ENCODE measurements around the gene CDT1.

Gene CDT1

GRCh38 chr16:88803264-88803987, at the start of gene CDT1:
Gene CDT1 (plus strand): TSS chr16:88803789. CDS start chr16:88803832, 43 bp downstream.
- DNase-seq (ENCODE audit: low spot score): peak; percentile 94

DNA sequence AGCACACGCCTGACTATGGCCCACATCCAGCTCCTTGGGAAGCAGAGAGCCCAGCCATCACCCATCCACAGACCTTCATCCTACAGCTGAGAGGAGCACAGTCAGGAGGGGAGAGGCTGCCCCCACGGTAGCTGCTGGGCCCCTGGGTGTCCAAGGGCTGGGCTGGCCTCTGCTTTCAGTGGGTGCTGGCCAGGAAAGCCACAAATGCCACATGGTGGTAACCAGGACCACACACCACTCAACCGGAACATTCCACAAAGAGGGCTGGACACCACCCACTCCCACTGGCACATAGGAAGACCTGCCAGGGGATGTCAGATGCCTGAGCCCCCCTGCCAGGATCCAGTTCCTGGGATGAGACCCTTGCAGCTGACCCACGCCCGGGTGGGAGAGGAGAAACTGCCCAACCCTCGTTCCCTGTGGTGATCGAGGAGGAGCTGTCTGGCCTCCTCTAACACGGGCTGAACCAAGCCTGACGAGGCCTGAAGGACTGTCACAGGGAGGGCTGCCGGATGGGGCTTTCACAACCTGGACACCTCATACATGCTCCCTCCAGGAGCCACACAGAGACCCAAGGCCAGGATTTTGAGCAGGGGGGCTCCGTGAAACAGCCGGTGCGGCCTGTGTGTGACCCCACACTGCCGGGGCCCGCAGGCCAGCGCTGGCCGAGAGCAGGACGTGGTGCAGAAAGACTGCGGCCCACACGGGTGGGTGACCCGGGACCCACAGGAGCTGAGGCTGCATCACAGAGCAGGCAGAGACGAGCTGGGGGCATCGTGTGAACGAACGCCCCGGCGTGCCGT, 49.3 kb upstream of the CDT1 start:
- DNase-seq (ENCODE audit: low spot score): no peak

DNA sequence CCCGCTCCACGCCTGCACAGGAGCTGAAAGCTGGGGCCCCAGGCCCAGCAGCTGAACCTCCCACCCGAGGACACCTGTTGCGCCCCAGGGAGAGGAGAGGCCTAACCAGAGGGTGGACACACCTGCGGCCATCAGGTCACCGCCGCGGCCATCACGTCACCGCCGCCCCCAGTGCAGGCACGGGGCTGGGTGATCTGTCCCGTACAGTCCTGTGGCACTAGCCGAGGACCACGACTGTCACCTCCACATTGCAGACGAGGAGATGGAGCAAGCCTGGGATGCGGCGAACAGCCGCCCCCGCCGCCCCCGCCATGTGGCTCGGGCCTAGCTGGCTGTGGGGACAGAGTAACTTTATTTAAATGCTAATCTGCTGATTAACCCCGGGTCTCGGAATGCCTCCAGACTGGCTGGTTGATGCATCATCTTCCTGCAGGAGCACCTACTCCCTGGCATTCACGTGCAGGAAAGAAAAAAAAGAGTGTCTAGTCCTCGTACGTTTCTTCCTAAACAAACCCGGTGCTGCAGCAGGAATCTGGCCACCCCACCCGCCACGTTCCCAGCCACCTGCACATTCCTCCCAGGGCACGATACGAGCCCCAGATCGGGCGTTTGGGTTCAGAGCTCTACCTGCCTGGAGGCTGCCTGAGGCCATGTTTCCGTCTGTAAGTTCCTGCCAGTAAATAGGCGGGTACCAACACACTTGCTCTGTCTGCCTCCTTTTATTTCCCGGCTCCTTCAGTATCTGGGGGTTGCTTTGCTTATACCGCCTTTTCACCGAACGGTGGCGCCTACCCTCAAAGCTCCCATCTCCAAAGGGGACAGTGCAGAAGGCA, 48.5 kb upstream of the CDT1 start:
- DNase-seq (ENCODE audit: low spot score): peak; percentile 75

DNA sequence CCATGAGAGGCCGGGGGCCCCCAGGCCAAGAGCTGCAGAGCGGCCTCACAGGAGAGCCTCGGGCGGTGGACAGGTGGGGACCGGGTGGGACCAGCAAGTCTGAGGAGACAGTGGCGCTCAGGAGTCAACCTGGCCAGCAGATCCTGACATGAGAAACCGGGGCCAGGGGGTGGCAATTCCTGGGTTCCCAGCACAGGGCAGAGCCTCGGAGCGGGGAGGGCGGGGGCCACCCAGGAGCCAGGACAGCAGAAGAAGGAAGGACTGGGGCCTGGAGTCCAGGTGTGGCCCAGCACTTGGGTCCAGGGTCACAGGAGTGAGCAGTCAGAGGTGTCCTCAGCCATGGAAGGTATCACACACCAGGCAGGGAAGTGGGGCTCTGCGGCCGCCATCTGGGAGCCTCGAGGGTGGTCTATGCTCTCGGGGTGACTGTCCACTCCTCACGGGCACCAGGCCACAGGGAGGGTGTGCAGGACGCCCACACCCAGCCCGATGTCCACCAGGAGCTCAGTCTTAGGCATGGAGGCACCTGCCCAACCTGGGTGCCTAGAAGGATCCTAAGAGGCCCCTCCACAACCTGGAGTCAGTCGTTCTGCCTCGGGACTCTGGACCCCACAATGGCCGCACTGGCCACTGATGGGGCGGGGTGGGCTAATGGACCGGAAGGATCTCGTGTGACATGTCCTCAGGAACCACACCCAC, 47.7 kb upstream of the CDT1 start:
- no peak for DNase-seq (ENCODE audit: low spot score)

DNA sequence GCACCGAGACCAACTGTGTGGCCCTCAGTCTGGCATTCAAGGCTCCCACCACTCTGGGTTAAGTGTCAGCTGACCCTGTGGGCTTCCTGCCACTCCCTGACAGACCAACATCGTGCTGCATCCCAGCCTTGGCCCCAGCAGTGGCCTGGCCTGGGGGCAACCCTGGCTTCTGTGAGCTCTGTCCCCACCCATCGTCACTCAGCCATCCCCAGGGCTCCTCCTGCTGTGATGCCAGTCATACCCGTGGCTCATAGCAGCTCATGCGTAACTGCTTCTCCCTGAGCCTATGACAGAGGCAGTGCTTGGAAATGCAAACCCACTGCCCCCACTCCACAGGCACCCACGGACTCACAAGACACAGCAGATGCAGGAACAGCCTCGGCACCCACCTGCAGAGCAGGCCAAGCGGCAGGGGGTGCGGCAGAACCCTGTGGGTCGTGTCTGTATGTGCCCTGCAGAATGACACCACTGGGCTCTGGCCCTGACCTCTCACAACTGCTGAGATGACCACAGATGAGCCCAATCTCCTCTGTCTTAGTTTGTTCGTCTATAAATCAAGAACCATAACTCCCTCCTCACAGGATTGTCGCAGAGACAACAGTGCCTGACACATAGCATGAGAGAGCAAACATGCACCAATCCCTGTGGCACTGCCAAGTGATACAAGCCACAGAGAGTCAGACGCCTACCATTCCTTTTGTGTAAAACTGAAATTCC, 45.2 kb upstream of the CDT1 start:
- DNase-seq (ENCODE audit: low spot score): no peak

DNA sequence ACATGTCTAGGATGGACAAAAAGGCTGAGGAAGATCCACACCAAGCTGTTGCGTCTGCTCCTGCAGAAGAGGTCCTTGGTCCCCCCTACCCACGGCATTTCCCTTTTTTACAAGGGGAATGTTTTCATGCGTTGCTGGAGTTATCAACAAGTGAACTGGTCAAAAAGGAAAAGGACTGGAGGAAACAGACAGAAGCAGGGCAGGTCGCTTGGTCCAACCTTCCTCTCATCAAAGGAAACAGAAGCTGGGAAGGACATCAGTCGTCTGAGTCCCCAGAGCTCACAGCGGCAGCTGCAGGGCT, 44.7 kb upstream of the CDT1 start:
- no peak for DNase-seq (ENCODE audit: low spot score)

GRCh38 chr16:88759245-88759975, 44.2 kb upstream of the CDT1 start:
- no peak for DNase-seq (ENCODE audit: low spot score)

GRCh38 chr16:88759976-88760350, 43.6 kb upstream of the CDT1 start:
- no peak for DNase-seq (ENCODE audit: low spot score)

DNA sequence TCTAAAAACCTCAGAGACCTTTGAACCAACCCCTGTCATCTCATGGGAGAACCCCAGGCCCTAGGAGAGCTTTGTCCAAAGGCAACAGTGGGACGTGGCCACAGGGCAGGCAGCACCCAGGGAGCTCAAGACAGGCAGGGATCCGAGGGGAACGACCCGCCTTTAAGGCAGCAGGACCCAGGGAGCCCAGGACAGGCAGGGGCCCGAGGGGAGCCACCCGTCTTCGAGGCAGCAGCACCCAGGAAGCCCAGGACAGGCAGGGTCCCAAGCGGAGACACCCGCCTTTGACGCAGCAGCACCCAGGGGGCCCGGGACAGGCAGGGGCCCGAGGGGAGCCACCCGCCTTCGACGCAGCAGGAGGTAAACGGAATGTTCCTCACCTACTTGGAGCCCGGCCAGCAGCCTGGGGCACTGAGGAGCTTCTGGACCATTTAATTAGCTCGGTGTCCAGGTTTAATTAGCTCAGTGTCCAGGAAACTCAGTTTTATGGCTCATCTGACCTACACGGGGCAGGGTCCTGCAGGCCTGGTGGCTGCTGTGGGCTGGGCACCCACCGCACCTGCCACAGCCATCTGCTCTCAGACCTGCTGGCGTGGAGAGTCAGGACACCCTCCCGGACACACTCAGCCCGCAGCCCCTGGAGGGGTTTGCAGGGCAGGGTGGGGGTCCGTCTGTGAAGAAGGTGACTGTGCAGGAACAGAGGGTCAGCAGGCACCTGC, 43.0 kb upstream of the CDT1 start:
- no peak for DNase-seq (ENCODE audit: low spot score)

DNA sequence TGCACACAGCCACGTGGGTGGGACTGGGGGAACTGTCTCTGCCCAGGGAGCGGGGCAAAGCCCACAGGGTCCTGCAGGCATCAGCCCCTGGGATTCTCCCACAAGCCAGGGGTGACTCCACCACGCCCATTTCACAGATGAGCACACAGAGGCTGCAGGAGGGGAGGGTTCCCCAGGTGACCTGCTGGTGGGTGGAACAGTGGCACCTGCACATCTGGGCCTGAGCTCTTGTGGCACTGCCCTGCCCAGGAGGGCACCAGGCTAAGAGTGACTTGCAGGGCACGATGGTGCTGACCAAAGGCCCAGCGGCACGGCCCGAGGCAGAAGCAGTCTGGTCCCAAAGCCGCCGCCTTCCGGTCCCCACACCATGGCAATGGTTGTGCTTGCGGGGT, 42.5 kb upstream of the CDT1 start:
- no peak for DNase-seq (ENCODE audit: low spot score)

DNA sequence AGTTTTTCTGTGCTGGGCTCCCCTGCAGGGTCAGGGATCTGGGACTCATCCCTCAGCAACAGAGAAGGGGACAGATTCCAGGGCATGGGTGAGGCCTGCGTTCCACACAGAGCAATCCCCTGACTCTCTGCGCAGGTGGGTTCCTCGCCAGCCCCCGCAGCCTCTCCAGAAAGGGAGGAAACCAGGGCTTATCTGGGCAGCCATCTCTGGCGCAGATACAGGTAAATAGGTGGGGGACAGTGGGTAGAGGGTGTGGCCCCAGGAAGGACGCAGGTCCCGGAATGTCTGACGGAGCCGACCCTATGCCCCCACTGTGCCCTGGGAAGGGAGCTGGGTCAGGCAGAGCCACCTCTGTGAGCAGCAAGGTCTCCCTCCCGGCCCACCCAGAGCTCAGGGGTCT, 41.8 kb upstream of the CDT1 start:
- no peak for DNase-seq (ENCODE audit: low spot score)

DNA sequence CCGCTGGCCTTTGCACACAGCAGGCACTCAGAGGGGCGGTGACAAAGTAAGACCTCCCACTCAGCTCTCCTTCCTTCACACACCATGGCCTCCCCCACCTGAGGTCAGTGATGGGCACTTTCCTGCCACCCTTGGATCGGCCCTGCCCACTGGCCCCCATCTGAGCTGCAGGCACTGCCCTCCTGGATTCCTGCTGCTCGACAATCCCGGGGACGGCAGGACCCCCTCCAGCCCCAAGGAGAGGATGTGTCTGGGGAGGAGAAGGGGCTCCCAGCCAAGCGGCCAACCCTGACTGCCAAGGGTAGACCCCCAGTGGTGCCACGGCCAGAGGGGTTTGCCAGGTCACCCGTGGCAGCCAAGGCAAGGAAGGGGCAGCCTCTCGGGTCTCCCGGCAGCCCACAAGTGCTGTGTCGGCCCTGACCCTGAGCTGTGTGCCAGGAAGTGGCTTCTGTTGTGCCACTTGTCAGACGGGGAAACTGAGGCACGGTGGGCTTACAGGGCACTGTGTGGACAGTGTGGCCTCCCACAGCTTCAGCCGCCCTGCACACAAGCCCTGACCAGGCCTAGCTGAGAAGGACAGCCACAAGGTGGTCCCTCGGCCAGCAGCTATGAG, 41.2 kb upstream of the CDT1 start:
- DNase-seq (ENCODE audit: low spot score): no peak

- no peak for DNase-seq (ENCODE audit: low spot score)
These were observed 40.6 kb upstream of the CDT1 start for GRCh38 chr16:88762941-88763340.

DNA sequence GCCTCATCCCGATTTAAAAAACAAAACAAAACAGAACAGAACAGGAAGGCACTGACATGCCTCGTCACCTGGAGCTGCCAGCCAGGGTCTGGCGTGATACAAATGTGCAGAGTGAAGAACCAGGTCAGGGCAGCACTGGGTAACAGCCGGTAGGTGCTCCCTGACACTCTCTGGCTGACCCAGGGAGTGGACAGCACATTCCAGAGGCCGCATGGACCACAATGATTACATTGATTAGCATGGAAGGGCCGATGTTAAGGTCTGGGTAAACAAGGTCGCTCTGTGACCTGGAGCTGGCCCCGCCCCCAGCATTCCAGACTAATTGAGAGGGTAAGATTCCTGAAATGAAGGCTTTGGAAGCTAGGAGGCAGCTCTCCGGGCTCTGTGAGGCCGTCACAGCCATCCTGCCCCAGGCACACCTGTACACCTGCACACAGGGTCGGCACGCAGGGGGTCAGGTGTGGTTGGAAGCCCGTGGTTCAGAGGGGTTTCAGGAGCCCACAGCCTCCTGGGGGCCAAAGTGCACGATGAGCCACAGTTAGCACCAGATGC, 40.0 kb upstream of the CDT1 start:
- peak; percentile 77 for DNase-seq (ENCODE audit: low spot score)

DNA sequence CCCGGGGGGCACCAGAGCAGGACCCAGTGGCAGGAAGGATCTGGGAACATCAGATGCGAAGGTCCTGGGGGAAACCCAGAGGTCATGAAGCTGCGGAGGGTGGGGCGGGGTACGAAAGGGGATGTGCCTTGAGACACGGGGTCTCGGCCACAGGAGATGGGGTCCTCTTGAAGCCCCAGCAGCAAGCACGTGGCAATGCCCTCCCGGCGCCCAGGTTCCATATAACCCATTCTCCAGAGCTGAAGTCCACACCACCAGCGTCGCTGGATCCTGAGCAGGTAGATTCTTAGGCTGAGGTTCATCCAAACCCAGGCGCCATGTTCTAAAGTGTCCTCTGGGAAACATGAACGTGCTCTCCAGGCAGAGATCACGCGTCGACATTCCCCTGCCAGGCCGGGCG, 39.5 kb upstream of the CDT1 start:
- DNase-seq (ENCODE audit: low spot score): no peak

DNA sequence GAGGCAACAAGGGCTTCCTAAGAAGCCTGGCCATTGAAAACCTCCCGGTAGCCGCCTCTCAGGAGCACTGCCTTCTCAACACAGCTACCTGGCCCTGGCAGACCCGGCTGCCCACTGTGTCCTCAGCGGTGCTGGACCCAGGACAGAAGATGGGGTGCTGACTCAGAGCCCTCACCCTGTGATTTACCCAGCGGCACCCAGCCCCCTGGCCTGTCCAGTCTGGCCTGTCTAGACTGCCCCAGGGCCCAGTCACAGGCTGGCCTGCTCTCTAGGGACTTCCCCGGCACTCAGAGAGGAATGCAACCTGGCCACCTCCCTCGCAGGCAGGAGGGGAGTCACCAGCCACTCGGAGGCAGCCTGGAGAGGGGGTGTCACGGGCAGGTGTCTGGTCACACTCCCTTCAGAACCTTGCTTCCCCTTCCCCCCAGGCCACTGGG, 38.7 kb upstream of the CDT1 start:
- DNase-seq (ENCODE audit: low spot score): no peak

- no peak for DNase-seq (ENCODE audit: low spot score)
These were observed 36.6 kb upstream of the CDT1 start for GRCh38 chr16:88766975-88767374.

DNA sequence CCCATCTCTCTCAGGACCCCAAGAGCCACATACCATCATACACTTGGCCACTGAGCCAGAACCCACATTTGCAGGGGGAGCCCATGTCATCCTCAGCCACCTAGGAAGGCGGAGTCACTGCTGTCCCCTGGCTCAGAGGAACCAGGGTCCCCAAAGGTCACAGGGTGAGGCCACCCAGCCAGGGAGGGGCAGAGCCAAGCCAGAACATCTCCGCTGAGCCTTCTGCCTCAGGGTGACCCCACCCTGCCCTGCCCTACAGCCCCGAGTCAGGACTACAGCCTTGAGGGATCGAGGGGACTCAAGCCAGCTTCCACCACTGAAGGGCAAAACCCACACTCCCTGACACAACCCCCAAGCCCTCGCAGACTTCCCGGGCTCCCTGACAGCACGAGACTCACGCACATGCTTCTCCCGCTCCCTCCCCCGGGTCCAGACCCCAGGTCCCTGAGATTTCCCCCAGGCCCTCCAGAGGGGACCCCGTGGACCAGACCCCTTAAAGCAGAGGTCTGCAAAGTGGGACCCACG, 36.0 kb upstream of the CDT1 start:
- DNase-seq (ENCODE audit: low spot score): no peak

GRCh38 chr16:88768071-88768783, 35.4 kb upstream of the CDT1 start:
- DNase-seq (ENCODE audit: low spot score): no peak

Data from ecto neural progenitor cell (in vitro differentiated cells).